T-cell (primary cell): ENCODE measurements around the gene ACRV1. TPM values are rescaled to one million over a fixed set of nuclear protein-coding genes. Genes with fewer than 3 reads are reported as not detected.

ENCODE experiments used
- ATAC-seq, 4 experiments: fragments of 200-7000 bp in 3 of 4; fragments of 150-1000 bp in 1 of 4; cut with Tn5 transposase; replicated peaks in 1 of 4; 1 replicate in 3 of 4; 2 replicates in 1 of 4; pipeline ENCODE4 v1.10.0; 2021; ENCODE audit warnings: moderate library complexity in 3 of 4, mild to moderate bottlenecking in 2 of 4, moderate number of reproducible peaks in 1 of 4
- CTCF ChIA-PET, 2 donors: fragments of 300-600 bp; sonication (Branson Sonifier 250); formaldehyde crosslinking; loops; one replicate each; lab custom pipeline; 2022; ENCODE audit warnings: antibody characterized with exemption in 2 of 2; lab: Charles Lee
- POLR2A ChIA-PET, 2 donors: fragments of 300-600 bp; sonication (Branson Sonifier 250); formaldehyde crosslinking; loops; one replicate each; lab custom pipeline; 2022; ENCODE audit warnings: antibody characterized with exemption in 2 of 2; lab: Charles Lee
- DNase-seq, 35 experiments: peaks; one replicate each; pipeline versions ENCODE4 v3.0.0 to v3.0.0-alpha.2; 2013 to 2023
- H3K27ac ChIP-seq: one replicate; pipeline ENCODE4 v1.5.1; 2013; ENCODE audit warnings: low read length
- H3K27me3 ChIP-seq, 2 experiments: replicated peaks in 1 of 2; 1 replicate in 1 of 2; 2 replicates in 1 of 2; pipeline versions ENCODE4 v1.6.1 to v1.7.0; 2013; ENCODE audit warnings: low read length in 1 of 2, mixed read lengths in 1 of 2; ENCODE audit not compliant: control insufficient read depth in 2 of 2, insufficient read depth in 2 of 2; ENCODE audit errors: extremely low read depth in 1 of 2
- H3K36me3 ChIP-seq, 2 donors: 1 replicate in 1 of 2; 2 replicates in 1 of 2; pipeline versions ENCODE4 v1.6.1 to v1.7.0; 2013; ENCODE audit warnings: low read length in 1 of 2; ENCODE audit not compliant: control insufficient read depth in 2 of 2, insufficient read depth in 1 of 2; ENCODE audit errors: extremely low read depth in 1 of 2
- H3K4me1 ChIP-seq, 2 experiments: 1 replicate in 1 of 2; 2 replicates in 1 of 2; pipeline versions ENCODE4 v1.6.1 to v1.7.0; 2013; ENCODE audit warnings: low read length in 2 of 2, mixed read lengths in 1 of 2; ENCODE audit not compliant: insufficient read depth in 2 of 2, control insufficient read depth in 1 of 2; ENCODE audit errors: extremely low read depth in 1 of 2
- H3K4me3 ChIP-seq, 2 donors: 1 replicate in 1 of 2; 2 replicates in 1 of 2; pipeline versions ENCODE4 v1.5.1 to v1.7.0; 2013; ENCODE audit warnings: mild to moderate bottlenecking in 2 of 2, low read length in 1 of 2, moderate library complexity in 1 of 2; ENCODE audit not compliant: control insufficient read depth in 1 of 2; ENCODE audit errors: extremely low read depth in 1 of 2
- H3K9me3 ChIP-seq: 2 replicates; pipeline ENCODE4 v1.7.0; 2013
- H3K27ac Mint-ChIP-seq, 2 donors: one replicate each; pipeline ENCODE4 v1.8.0; 2020 to 2021; ENCODE audit warnings: mild to moderate bottlenecking in 2 of 2, mixed read lengths in 2 of 2
- H3K27me3 Mint-ChIP-seq, 2 donors: one replicate each; pipeline ENCODE4 v1.8.0; 2021 to 2022; ENCODE audit warnings: mixed read lengths in 2 of 2
- H3K36me3 Mint-ChIP-seq: one replicate; pipeline ENCODE4 v1.8.0; 2021; ENCODE audit warnings: mixed read lengths
- H3K4me1 Mint-ChIP-seq, 3 donors: one replicate each; pipeline ENCODE4 v1.8.0; 2020 to 2022; ENCODE audit warnings: mixed read lengths in 3 of 3, mild to moderate bottlenecking in 1 of 3
- H3K4me3 Mint-ChIP-seq, 3 donors: one replicate each; pipeline ENCODE4 v1.8.0; 2020 to 2022; ENCODE audit warnings: mild to moderate bottlenecking in 3 of 3, mixed read lengths in 3 of 3, moderate library complexity in 3 of 3
- H3K9me3 Mint-ChIP-seq, 3 donors: one replicate each; pipeline ENCODE4 v1.8.0; 2020 to 2022; ENCODE audit warnings: mixed read lengths in 3 of 3
- WGBS: methylation state at CpG from one replicate; pipeline ENCODE4 v1.1.5; 2013; ENCODE audit warnings: missing lambda C conversion rate; ENCODE audit not compliant: insufficient coverage; 5-methylcytosine and 5-hydroxymethylcytosine counted together
- total RNA-seq, 35 experiments: library from RNA in 6 of 35; stranded (reverse) in 6 of 35; fragments of 120-200 nt in 1 of 35; gene quantifications; one replicate each; pipeline versions ENCODE4 v1.2.1 to v1.2.4 and lab custom pipeline; 2013 to 2026

The ACRV1 gene
- total RNA-seq, 5 donors from 2014 or later (not counting 1 experiment from before 2014, with no cell fraction given): not detected

GRCh38 chr11:125670172-125670571, 10.5 kb downstream of the ACRV1 start:
- peaks cover 0 to 11% (median 11%) of the 10 kb centered on the region in 3 donors for H3K9me3 Mint-ChIP-seq
- CTCF ChIA-PET: no interaction called here
- POLR2A ChIA-PET: interaction anchor here in 1 of 2 donors (0.6 kb wide), 1 partner anchor 23 kb away, joined by 3 read pairs; no protein-coding TSS in a partner anchor

DNA sequence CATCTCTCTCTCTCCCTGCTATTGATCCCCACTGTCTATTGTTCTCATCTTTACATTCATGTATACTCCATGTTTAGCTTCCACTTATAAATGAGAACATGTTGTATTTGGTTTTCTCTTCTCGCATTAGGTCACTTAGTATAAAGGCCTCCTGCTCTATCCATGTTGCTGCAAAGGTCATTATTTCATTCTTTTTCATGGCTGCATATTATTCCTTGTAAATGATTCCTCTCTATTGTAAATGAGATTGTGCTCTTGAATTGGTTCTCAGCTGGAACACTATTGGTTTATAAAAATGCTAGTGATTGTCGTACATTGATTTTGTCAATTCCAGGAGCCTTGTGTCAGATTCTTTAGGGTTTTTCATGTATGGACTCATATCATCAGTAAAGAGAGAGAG, 13.5 kb downstream of the ACRV1 start:
- no CpG with 5 or more reads among the region's 2 CpGs for WGBS
- Mint-ChIP-seq H3K27ac (no peak overlapping the region), H3K4me1 (no peaks in the 10 kb centered on the region), H3K4me3 (no peak overlapping the region), H3K9me3 (peaks cover 0 to 11% (median 11%) of the 10 kb centered on the region in 3 donors), H3K27me3 (no peaks in the 10 kb centered on the region), H3K36me3 (peaks cover 7% of the 10 kb centered on the region)
- H3K27ac ChIP-seq: no peak overlapping the region
- ChIA-PET CTCF (no interaction called here), POLR2A (no interaction called here)
- no peaks in the 10 kb centered on the region for H3K4me1 ChIP-seq
- no peaks in the 10 kb centered on the region for H3K9me3 ChIP-seq
- no peak overlapping the region for H3K4me3 ChIP-seq
- DNase-seq (no peak), ATAC-seq (no peak)
- H3K27me3 ChIP-seq: no peaks in the 10 kb centered on the region
- H3K36me3 ChIP-seq: no peaks in the 10 kb centered on the region

More at GRCh38 chr11:125670172-125670571, 10.5 kb downstream of the ACRV1 start:
- Histone ChIP-seq H3K4me1 (peaks cover 0 to 2% of the 10 kb centered on the region in 2 experiments), H3K9me3 (no peaks in the 10 kb centered on the region), H3K4me3 (no peak overlapping the region), H3K27ac (no peak overlapping the region), H3K27me3 (no peaks in the 10 kb centered on the region), H3K36me3 (no peaks in the 10 kb centered on the region)
- H3K4me3 Mint-ChIP-seq: no peak overlapping the region
- H3K36me3 Mint-ChIP-seq: peaks cover 7% of the 10 kb centered on the region
- H3K27me3 Mint-ChIP-seq: no peaks in the 10 kb centered on the region
- WGBS: no CpG with 5 or more reads among the region's 1 CpG
- no peak for ATAC-seq
- no peak overlapping the region for H3K27ac Mint-ChIP-seq
- DNase-seq: no peak
- H3K4me1 Mint-ChIP-seq: no peaks in the 10 kb centered on the region

GRCh38 chr11:125663910-125664309, 16.7 kb downstream of the ACRV1 start:
- ATAC-seq: no peak

DNA sequence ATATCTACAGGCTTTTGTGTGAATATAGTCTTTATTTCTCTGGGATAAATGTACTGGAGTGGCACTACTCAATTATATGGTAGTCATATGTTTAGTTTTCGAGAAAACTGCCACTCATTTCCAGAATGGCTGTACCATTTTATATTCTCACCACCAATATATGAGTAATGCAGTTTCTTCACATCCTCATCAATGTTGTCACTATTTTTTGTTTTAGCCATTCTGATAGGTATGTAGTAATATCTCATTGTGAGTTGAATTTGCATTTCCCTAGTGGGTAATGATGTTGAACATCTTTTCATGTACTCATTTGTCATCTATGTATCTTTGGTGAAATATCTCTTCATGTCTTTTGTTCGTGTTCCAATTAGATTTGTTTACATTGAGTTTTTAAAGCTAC, 18.0 kb downstream of the ACRV1 start:
- Histone ChIP-seq H3K27ac (no peak overlapping the region), H3K27me3 (no peaks in the 10 kb centered on the region), H3K4me3 (no peak overlapping the region), H3K4me1 (no peaks in the 10 kb centered on the region), H3K9me3 (no peaks in the 10 kb centered on the region), H3K36me3 (no peaks in the 10 kb centered on the region)
- Mint-ChIP-seq H3K27me3 (no peaks in the 10 kb centered on the region), H3K36me3 (peaks cover 7% of the 10 kb centered on the region), H3K9me3 (peaks cover 0 to 11% (median 11%) of the 10 kb centered on the region in 3 donors), H3K27ac (no peak overlapping the region), H3K4me3 (no peak overlapping the region), H3K4me1 (no peaks in the 10 kb centered on the region)
- WGBS: no CpG with 5 or more reads among the region's 2 CpGs
- DNase-seq: no peak
- ChIA-PET POLR2A (no interaction called here), CTCF (no interaction called here)
- no peak for ATAC-seq

More at GRCh38 chr11:125663910-125664309, 16.7 kb downstream of the ACRV1 start:
- Histone ChIP-seq H3K9me3 (no peaks in the 10 kb centered on the region), H3K4me3 (no peak overlapping the region), H3K27me3 (no peaks in the 10 kb centered on the region), H3K4me1 (no peaks in the 10 kb centered on the region), H3K27ac (no peak overlapping the region), H3K36me3 (no peaks in the 10 kb centered on the region)
- Mint-ChIP-seq H3K27me3 (no peaks in the 10 kb centered on the region), H3K4me3 (no peak overlapping the region), H3K9me3 (peaks cover 0 to 11% (median 11%) of the 10 kb centered on the region in 3 donors), H3K27ac (no peak overlapping the region), H3K4me1 (no peaks in the 10 kb centered on the region), H3K36me3 (peaks cover 7% of the 10 kb centered on the region)
- POLR2A ChIA-PET: no interaction called here
- CTCF ChIA-PET: no interaction called here
- WGBS: no CpG with 5 or more reads among the region's 3 CpGs
- no peak for DNase-seq

- CTCF ChIA-PET: interaction anchor here in 1 of 2 donors (0.6 kb wide), 1 partner anchor 867 kb away, joined by 3 read pairs; no protein-coding TSS in a partner anchor
- no peaks in the 10 kb centered on the region for H3K9me3 Mint-ChIP-seq
- H3K36me3 Mint-ChIP-seq: no peaks in the 10 kb centered on the region
- DNase-seq (peak in 1 of 35 experiments; percentile 7), ATAC-seq (peak in 2 of 4 experiments; percentile 31 to 40)
- Histone ChIP-seq H3K4me3 (no peak overlapping the region), H3K27ac (no peak overlapping the region), H3K4me1 (no peaks in the 10 kb centered on the region), H3K9me3 (no peaks in the 10 kb centered on the region), H3K36me3 (no peaks in the 10 kb centered on the region), H3K27me3 (no peaks in the 10 kb centered on the region)
- 60% methylated on average over 2 of the region's 6 CpGs for WGBS
- POLR2A ChIA-PET: no interaction called here
- no peaks in the 10 kb centered on the region for H3K27me3 Mint-ChIP-seq
- peak overlapping the region in 1 of 2 donors; percentile 37 for H3K27ac Mint-ChIP-seq
- peaks cover 7 to 9% (median 8%) of the 10 kb centered on the region in 3 donors for H3K4me1 Mint-ChIP-seq
- no peak overlapping the region for H3K4me3 Mint-ChIP-seq
These were observed 31.0 kb downstream of the ACRV1 start for GRCh38 chr11:125649465-125650166.

DNA sequence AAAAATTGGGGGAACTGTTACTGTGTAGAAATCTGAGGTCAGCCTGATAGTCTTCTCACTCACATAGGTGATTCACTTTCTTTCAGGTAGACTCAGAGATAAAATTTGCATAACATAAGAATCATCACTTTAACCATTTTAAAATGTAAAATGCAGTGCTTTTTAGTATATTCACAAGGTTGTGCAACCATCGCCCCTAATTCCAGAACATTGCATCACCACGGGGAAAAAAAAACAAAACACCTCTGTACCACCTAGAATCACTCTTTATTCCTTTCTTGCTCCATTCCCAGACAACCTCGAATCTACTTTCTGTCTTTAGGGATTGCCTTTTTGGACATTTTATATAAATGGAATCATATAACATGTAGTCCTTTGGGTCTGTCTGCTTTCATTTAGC, 34.8 kb downstream of the ACRV1 start:
- no peak overlapping the region for H3K27ac ChIP-seq
- Mint-ChIP-seq H3K4me3 (no peak overlapping the region), H3K4me1 (peaks cover 7 to 9% (median 8%) of the 10 kb centered on the region in 3 donors), H3K36me3 (no peaks in the 10 kb centered on the region), H3K27me3 (no peaks in the 10 kb centered on the region), H3K9me3 (no peaks in the 10 kb centered on the region), H3K27ac (no peak overlapping the region)
- no peaks in the 10 kb centered on the region for H3K36me3 ChIP-seq
- H3K9me3 ChIP-seq: no peaks in the 10 kb centered on the region
- no peaks in the 10 kb centered on the region for H3K27me3 ChIP-seq
- no peaks in the 10 kb centered on the region for H3K4me1 ChIP-seq
- H3K4me3 ChIP-seq: no peak overlapping the region
- no CpG with 5 or more reads among the region's 3 CpGs for WGBS
- ChIA-PET CTCF (no interaction called here), POLR2A (no interaction called here)
- ATAC-seq: no peak
- no peak for DNase-seq
